B cell (primary cell): ENCODE data around the gene C1orf87. TPM values are rescaled to one million over a fixed set of nuclear protein-coding genes. Genes with fewer than 3 reads are reported as not detected.

ENCODE experiments used
- ATAC-seq: fragments of 200-7000 bp; cut with Tn5 transposase; one replicate; pipeline ENCODE4 v1.10.0; 2021; ENCODE audit warnings: low read depth, mild to moderate bottlenecking, moderate number of reproducible peaks, moderate library complexity
- CTCF ChIA-PET: fragments of 350-600 bp; sonication (Branson Sonifier 250); formaldehyde crosslinking; loops from one replicate; lab custom pipeline; 2021; ENCODE audit warnings: antibody characterized with exemption, inconsistent platforms; lab: Charles Lee
- POLR2A ChIA-PET: fragments of 350-600 bp; sonication (Branson Sonifier 250); formaldehyde crosslinking; loops from one replicate; lab custom pipeline; 2021; ENCODE audit warnings: antibody characterized with exemption; lab: Charles Lee
- DNase-seq: peaks from one replicate; pipeline ENCODE4 v3.0.0; 2013
- H2AFZ ChIP-seq: 2 replicates; pipeline ENCODE4 v1.6.1; 2012; ENCODE audit warnings: mild to moderate bottlenecking, low read depth, low read length; ENCODE audit not compliant: insufficient read depth, poor library complexity, severe bottlenecking
- H3K27ac ChIP-seq, 2 donors: 1 replicate in 1 of 2; 2 replicates in 1 of 2; pipeline ENCODE4 v1.5.1; 2012 to 2013; ENCODE audit warnings: low read length in 2 of 2, mild to moderate bottlenecking in 2 of 2, moderate library complexity in 1 of 2
- H3K27me3 ChIP-seq, 4 experiments: fragments of 200-600 bp in 1 of 4; sonication (generic) in 1 of 4; replicated peaks in 1 of 4; 1 replicate in 2 of 4; 2 replicates in 2 of 4; pipeline versions ENCODE4 v1.6.1 to v1.7.0; 2013 to 2016; ENCODE audit warnings: low read length in 3 of 4, mild to moderate bottlenecking in 2 of 4, mixed read lengths in 1 of 4, moderate library complexity in 1 of 4; ENCODE audit not compliant: insufficient read depth in 4 of 4, control insufficient read depth in 3 of 4; ENCODE audit errors: control extremely low read depth in 1 of 4
- H3K36me3 ChIP-seq, 2 experiments: replicated peaks in 1 of 2; 1 replicate in 1 of 2; 2 replicates in 1 of 2; pipeline versions ENCODE4 v1.6.1 to v1.7.1; 2013; ENCODE audit warnings: low read length in 1 of 2; ENCODE audit not compliant: insufficient read depth in 2 of 2, control insufficient read depth in 1 of 2; ENCODE audit errors: control extremely low read depth in 1 of 2, extremely low read depth in 1 of 2
- H3K4me1 ChIP-seq, 2 donors: fragments of 200-600 bp in 1 of 2; sonication (generic) in 1 of 2; 1 replicate in 1 of 2; 2 replicates in 1 of 2; pipeline versions ENCODE4 v1.5.1 to v1.6.1; 2013 to 2017; ENCODE audit warnings: low read length in 2 of 2; ENCODE audit not compliant: control insufficient read depth in 2 of 2, insufficient read depth in 2 of 2
- H3K4me2 ChIP-seq: replicated peaks from 2 replicates; pipeline ENCODE3; 2012; ENCODE audit warnings: mild to moderate bottlenecking, low read depth, low read length; ENCODE audit not compliant: poor library complexity, severe bottlenecking
- H3K4me3 ChIP-seq, 5 experiments: fragments of 200-600 bp in 1 of 5; sonication (generic) in 1 of 5; 1 replicate in 3 of 5; 2 replicates in 2 of 5; pipeline versions ENCODE4 v1.5.1 to v1.7.0; 2011 to 2016; ENCODE audit warnings: low read length in 4 of 5, mild to moderate bottlenecking in 4 of 5, low read depth in 2 of 5, control low read depth in 1 of 5, moderate library complexity in 1 of 5; ENCODE audit not compliant: insufficient read depth in 1 of 5; ENCODE audit errors: control extremely low read depth in 1 of 5, extremely low read depth in 1 of 5
- H3K79me2 ChIP-seq: fragments of 200-600 bp; sonication (generic); one replicate; pipeline ENCODE4 v1.6.0; 2016; ENCODE audit warnings: low read length; ENCODE audit not compliant: control insufficient read depth, insufficient read depth
- H3K9ac ChIP-seq: fragments of 200-600 bp; sonication (generic); 2 replicates; pipeline ENCODE4 v1.6.1; 2017; ENCODE audit warnings: mild to moderate bottlenecking, low read length, moderate library complexity
- H3K9me3 ChIP-seq, 3 donors: one replicate each; pipeline versions ENCODE4 v1.6.1 to v1.7.1; 2013; ENCODE audit warnings: low read length in 2 of 3; ENCODE audit not compliant: control insufficient read depth in 2 of 3, insufficient read depth in 1 of 3; ENCODE audit errors: control extremely low read depth in 1 of 3
- H4K20me1 ChIP-seq: 2 replicates; pipeline ENCODE4 v1.6.0; 2012; ENCODE audit warnings: mild to moderate bottlenecking, low read length; ENCODE audit not compliant: insufficient read depth, control insufficient read depth, poor library complexity, severe bottlenecking
- H3K27ac Mint-ChIP-seq: one replicate; pipeline ENCODE4 v1.8.0; 2021; ENCODE audit warnings: mixed read lengths
- H3K27me3 Mint-ChIP-seq: one replicate; pipeline ENCODE4 v1.8.0; 2021; ENCODE audit warnings: mixed read lengths
- H3K4me1 Mint-ChIP-seq: one replicate; pipeline ENCODE4 v1.8.0; 2021; ENCODE audit warnings: mixed read lengths
- H3K4me3 Mint-ChIP-seq: one replicate; pipeline ENCODE4 v1.8.0; 2021; ENCODE audit warnings: mixed read lengths
- H3K9me3 Mint-ChIP-seq: one replicate; pipeline ENCODE4 v1.8.0; 2022; ENCODE audit warnings: mixed read lengths; ENCODE audit not compliant: insufficient read depth
- CTCF ChIP-seq: fragments of 200-600 bp; IDR thresholded peaks from one replicate; pipeline ENCODE4 v1.8.0; 2022; ENCODE audit warnings: antibody characterized with exemption, mild to moderate bottlenecking
- EZH2 ChIP-seq: IDR thresholded peaks from 2 replicates; pipeline ENCODE4 v1.6.1; 2012; ENCODE audit warnings: borderline replicate concordance, low read depth, mild to moderate bottlenecking, moderate library complexity, low read length; ENCODE audit not compliant: insufficient read depth, poor library complexity, severe bottlenecking
- WGBS: methylation state at CpG from one replicate; pipeline ENCODE4 v1.1.5; 2013; ENCODE audit warnings: missing lambda C conversion rate; ENCODE audit not compliant: insufficient coverage; 5-methylcytosine and 5-hydroxymethylcytosine counted together
- intact Hi-C: fragments of 100-400 bp; cut with micrococcal nuclease; formaldehyde crosslinking; loops from one replicate; pipeline ENCODE4 v1.10.0; 2022
- polyA plus RNA-seq: library from polyadenylated mRNA; depleted of rRNA; stranded (reverse); fragments of >200 nt; gene quantifications from 2 replicates; pipeline ENCODE4 v1.2.3, GENCODE V29; 2012
- small RNA-seq: library from RNA; depleted of rRNA; stranded (forward); fragments of <200 nt; gene quantifications from one replicate; pipeline ENCODE3, GENCODE V24; 2012; ENCODE audit warnings: low replicate concordance, low read depth; ENCODE audit not compliant: insufficient read length
- total RNA-seq, 2 donors: library from RNA; stranded (reverse); fragments of 120-200 nt in 1 of 2; gene quantifications; 1 replicate in 1 of 2; 2 replicates in 1 of 2; pipeline versions ENCODE4 v1.2.3 to v1.2.4, GENCODE V29; 2013 to 2022

Gene C1orf87
- total and polyA plus RNA-seq, 2 donors (not counting 1 experiment from before 2014, with no cell fraction given), result not detected

GRCh38 chr1:59945790-59946189 is 127.8 kb downstream of the C1orf87 start:
- H3K4me3 ChIP-seq, result no peak overlapping the region
- H4K20me1 ChIP-seq, result no peaks in the 10 kb centered on the region
- intact Hi-C loops, result loop anchor here (2.0 to 5.0 kb wide), 3 partner anchors 67 to 1428 kb away; no protein-coding TSS in a partner anchor
- DNase-seq (no peak), ATAC-seq (no peak)
- H3K4me1 ChIP-seq, result no peaks in the 10 kb centered on the region
- H3K36me3 ChIP-seq, result no peaks in the 10 kb centered on the region
- peaks cover 0 to 5% (median 2%) of the 10 kb centered on the region in 4 experiments for H3K27me3 ChIP-seq
- H3K9me3 ChIP-seq, result no peaks in the 10 kb centered on the region
- H3K27ac ChIP-seq, result no peak overlapping the region
- POLR2A ChIA-PET, result no interaction called here
- H2AFZ ChIP-seq, result no peak overlapping the region
- no peak for TF ChIP-seq CTCF
- no peak for TF ChIP-seq EZH2
- 50% methylated on average over 1 of the region's 1 CpG for WGBS
- H3K27ac Mint-ChIP-seq, result no peak overlapping the region
- CTCF ChIA-PET, result interaction anchor here (1.9 kb wide), 1 partner anchor 25 kb away, joined by 13 read pairs; no protein-coding TSS in a partner anchor
- no peaks in the 10 kb centered on the region for H3K79me2 ChIP-seq
- no peak overlapping the region for H3K4me3 Mint-ChIP-seq
- H3K9ac ChIP-seq, result no peak overlapping the region
- H3K4me1 Mint-ChIP-seq, result no peaks in the 10 kb centered on the region
- H3K4me2 ChIP-seq, result no peak overlapping the region
- H3K9me3 Mint-ChIP-seq, result no peaks in the 10 kb centered on the region
- peaks cover 13% of the 10 kb centered on the region for H3K27me3 Mint-ChIP-seq

Small RNA genes lying within 50 kb of the gene (small RNA-seq; reads per million reads assigned to genes)
- not detected for gene RN7SL475P

Other genes with a start within 250 kb of the C1orf87 start
- gene CYP2J2, start 147.0 kb downstream of the C1orf87 start, total RNA-seq, result 0.34 and 0.41 TPM in 2 replicates
- 0.37 and 0.91 TPM in 2 replicates for gene CYP2J2, start 147.0 kb downstream of the C1orf87 start, polyA plus RNA-seq